Measurements from ENCODE around the gene UTP4.

The UTP4 gene

DNA sequence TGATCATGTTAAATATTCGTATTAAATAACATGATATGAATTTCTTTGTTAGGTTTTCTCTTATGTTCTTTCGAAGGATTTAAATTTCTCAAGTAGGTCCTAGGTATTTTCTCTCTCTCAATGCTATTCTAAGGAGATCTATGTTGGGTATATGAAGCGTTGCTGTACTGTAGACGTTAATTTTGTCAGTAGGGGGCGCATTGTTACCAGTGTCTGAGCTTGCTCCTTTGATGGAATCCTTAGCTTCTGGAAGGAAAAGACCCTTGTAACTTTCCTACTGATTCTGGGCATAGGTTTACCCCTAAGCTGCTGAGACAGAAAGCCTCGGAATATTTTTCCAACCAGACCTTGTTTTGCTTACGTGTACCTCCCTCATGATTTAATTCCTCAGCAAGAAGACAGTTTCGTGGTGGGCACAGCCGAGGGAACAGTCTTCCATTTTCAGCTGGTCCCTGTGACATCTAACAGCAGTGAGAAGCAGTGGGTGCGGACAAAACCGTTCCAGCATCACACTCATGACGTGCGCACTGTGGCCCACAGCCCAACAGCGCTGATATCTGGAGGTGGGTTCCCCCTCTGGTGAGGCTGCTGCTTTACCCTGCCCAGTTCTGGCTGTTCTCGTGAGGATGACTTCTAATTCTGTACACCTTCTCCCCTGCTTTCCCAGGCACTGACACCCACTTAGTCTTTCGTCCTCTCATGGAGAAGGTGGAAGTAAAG, 17.9 kb downstream of the UTP4 start:
- no peak for TF ChIP-seq ZFX (IDR thresholded peaks at IDR 0.05)
- TF ChIP-seq, protein P1, sequence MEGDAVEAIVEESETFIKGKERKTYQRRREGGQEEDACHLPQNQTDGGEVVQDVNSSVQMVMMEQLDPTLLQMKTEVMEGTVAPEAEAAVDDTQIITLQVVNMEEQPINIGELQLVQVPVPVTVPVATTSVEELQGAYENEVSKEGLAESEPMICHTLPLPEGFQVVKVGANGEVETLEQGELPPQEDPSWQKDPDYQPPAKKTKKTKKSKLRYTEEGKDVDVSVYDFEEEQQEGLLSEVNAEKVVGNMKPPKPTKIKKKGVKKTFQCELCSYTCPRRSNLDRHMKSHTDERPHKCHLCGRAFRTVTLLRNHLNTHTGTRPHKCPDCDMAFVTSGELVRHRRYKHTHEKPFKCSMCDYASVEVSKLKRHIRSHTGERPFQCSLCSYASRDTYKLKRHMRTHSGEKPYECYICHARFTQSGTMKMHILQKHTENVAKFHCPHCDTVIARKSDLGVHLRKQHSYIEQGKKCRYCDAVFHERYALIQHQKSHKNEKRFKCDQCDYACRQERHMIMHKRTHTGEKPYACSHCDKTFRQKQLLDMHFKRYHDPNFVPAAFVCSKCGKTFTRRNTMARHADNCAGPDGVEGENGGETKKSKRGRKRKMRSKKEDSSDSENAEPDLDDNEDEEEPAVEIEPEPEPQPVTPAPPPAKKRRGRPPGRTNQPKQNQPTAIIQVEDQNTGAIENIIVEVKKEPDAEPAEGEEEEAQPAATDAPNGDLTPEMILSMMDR (conservative IDR thresholded peaks at IDR 0.05) = peak; percentile 86
- H3K27ac ChIP-seq = no peak overlapping the region

DNA sequence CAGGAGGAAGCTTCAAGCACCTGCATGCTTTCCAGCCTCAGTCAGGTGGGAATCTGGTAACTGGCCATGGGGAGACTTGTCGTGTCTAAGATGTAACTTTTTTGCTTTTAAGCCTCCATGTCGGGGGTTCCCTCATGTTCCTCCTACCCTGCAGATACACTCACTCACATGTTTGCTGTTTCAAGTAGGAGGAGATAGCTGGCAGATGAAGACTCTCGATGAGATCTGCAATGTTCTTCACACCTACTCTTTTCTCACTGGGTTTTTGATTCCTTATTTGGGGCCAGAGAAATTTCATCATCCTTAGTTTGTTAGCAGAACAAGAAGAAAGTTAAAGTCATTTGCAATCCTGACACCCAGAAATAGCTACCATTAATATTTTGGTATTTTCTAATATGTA, 24.7 kb downstream of the UTP4 start:
- no peak overlapping the region for H3K27ac ChIP-seq
- no peak for TF ChIP-seq ZFX (IDR thresholded peaks at IDR 0.05)
- TF ChIP-seq, protein P1 (conservative IDR thresholded peaks at IDR 0.05) = no peak

GRCh38 chr16:69160192-69160591, 27.7 kb downstream of the UTP4 start:
- TF ChIP-seq, protein P1 (conservative IDR thresholded peaks at IDR 0.05) = no peak
- TF ChIP-seq ZFX (IDR thresholded peaks at IDR 0.05) = no peak
- H3K27ac ChIP-seq = no peak overlapping the region

DNA sequence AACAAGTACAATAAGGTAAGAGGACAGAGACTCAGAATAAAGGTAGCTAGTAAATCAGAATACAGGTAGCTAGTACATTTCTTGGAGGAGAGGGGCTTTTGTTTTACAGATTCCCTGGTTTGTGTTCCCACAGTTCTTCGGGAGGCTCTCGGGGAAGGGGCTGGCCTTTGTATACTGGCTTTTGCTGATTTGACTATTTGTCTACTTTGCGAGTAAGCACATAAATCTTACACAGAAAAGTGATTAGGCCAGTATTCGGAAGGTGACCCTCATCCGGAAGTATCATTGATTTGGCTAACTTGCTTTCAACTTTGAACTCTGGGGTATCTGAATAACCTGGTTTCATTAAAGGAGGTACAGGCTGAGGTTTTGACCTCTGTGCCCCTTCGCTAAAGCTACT, 33.1 kb downstream of the UTP4 start:
- H3K27ac ChIP-seq = no peak overlapping the region
- no peak for TF ChIP-seq ZFX (IDR thresholded peaks at IDR 0.05)
- TF ChIP-seq, protein P1 (conservative IDR thresholded peaks at IDR 0.05) = no peak

- no peak overlapping the region for H3K27ac ChIP-seq
- no peak for TF ChIP-seq ZFX (IDR thresholded peaks at IDR 0.05)
- TF ChIP-seq, protein P1 (conservative IDR thresholded peaks at IDR 0.05) = no peak
Observed at GRCh38 chr16:69166221-69166833, 33.9 kb downstream of the UTP4 start.

- no peak for TF ChIP-seq ZFX (IDR thresholded peaks at IDR 0.05)
- TF ChIP-seq, protein P1 (conservative IDR thresholded peaks at IDR 0.05) = no peak
- H3K27ac ChIP-seq = no peak overlapping the region
Observed at GRCh38 chr16:69166946-69167930, 34.8 kb downstream of the UTP4 start.

Data from C4-2B (cell line).